Activated CD4-positive, alpha-beta T cell treated with anti-CD3 and anti-CD28 coated beads, Interleukin-2, Interleukin-6, amounts not matched to agents 100 ng/mL and 50 ng/mL, durations not matched to agents 16 hours and 8 hours (primary cell): ENCODE data around the gene DDX54.
"Not testable (repeated sequence)": the region's sequence is repeated elsewhere in the genome, so short reads cannot be mapped to it uniquely, and the experiment has no call there.

Experiments
- DNase-seq: peaks from one replicate; pipeline ENCODE4 v3.0.0-alpha.2; 2020

Gene DDX54

DNA sequence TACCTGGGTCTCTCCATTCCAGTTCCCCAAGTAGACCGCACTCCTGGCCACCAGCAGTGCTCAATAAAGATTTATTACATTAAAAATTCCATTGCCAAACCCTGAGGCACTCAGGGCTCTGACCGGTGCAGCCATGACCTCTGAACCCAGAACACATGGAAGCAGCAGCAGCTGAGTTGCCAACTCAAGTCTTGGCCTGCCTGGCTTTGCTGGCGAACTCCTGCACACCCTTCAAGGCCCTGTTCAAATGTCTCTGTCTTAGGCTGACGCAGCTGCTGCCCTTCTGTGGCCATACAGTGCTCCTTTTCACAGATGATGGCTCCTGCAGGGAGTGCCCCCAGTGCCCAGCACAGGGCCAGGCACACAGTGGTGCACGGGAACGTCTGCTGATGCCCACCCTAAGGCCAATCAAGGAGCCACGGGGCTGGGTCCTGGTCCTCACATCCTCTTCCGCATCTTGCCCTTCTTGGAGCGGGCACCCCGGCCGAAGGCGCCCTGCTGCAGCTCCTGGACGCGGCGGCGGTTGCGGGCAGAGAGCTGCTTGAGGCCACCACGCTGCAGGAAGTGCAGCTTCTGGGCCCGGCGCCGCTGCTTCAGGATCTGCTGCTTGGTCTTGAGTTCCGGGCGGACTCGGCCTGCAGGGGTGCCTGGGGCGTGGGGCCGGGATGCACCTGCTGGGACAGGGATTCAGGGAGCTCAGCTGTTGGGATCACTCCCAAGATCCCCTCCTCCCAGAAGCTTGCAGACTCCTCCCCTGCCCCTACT, 26.7 kb downstream of the DDX54 start:
- no peak for DNase-seq

DNA sequence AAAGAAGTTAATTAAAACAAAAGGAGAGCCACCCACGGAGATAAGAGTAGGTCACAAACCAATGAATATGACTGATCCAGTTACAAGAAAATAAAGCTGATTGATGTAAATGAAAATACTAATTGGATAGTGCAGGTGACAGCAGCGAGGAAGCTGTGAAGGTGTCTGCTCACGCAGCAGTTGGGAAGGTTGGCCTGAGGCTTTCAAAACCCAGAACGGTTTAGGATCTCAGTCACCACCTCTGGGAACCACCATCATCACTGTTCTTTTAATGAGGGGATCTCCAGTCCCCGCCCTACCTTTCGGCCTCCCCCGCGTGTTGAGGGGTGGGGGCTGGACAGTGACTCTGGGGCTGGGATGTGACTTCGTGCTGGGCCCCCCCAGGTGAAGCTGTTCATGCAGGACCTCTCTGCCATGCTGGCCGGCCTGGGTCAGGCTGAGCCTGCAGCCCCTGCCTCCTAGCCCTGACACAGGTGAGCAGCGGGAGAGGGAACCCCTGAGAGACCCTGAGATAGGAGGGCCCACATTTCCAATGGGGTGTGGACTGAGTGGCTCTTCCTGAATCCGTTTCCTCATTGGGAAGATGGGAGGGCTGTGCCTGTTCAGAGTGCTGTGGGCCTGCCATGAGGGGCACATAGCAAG, 27.9 kb downstream of the DDX54 start:
- DNase-seq: no peak

DNA sequence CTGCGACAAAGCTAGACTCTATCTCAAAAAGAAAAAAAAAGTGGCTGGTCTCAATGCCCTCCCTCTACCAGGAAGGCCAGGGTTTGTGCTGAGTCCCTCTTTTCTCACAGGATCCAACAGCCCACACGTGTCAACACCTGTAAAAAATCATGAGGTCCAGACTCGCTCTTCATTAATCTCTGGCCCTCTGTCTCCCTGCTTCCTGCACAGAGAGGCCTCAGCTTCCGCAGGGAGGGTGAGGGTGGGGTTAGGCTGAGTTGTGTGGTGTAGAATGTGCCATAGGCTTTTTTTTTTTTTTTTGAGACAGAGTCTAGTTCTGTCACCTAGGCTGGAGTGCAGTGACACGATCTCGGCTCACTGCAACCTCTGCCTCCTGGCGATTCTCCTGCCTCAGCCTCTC, 29.6 kb downstream of the DDX54 start:
- no peak for DNase-seq

DNA sequence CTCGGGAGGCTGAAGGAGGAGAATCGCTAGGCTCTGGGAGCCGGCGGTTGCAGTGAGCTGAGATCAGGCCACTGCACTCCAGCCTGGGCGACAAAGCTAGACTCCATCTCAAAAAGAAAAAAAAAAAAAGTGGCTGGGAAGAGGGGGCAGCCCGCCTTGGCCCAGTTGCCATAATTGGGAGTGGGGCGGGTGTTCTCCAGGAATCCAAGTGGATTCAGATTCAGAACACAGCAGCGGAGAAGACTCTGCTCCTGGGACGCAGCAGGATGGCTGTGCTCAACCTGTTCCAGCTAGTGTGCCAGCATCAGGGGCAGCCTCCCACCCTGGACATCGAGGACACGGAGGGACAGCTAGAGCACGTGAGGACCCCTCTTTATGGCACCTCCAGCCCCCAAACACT, 30.2 kb downstream of the DDX54 start:
- DNase-seq: no peak

DNA sequence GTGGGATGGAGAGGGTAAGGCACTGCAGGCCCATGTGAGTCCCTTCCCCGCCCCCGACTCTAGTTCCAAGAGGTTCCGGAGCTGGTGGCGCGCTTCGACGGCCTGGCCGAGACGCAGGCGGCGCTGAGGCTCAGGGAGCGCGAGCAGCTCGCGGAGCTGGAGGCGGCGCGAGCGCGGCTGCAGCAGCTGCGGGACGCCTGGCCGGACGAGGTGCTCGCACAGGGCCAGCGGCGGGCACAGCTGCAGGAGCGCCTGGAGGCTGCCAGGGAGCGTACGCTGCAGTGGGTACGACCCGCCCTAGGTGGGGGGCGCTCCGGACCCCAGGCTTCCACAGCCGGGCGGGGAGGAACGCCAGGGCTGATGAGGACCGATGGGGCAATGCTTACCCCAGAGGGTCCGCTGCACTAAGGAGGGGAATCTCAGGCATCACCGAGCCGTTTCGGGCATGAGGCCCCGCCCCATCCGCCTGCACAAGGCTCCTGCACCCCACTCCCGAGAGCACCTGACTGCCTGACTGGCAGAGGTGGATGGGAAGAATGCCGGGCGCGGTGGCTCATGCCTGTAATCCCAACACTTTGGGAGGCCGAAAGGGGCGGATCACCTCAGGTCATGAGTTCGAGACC, 30.8 kb downstream of the DDX54 start:
- DNase-seq: peak; percentile 23

DNA sequence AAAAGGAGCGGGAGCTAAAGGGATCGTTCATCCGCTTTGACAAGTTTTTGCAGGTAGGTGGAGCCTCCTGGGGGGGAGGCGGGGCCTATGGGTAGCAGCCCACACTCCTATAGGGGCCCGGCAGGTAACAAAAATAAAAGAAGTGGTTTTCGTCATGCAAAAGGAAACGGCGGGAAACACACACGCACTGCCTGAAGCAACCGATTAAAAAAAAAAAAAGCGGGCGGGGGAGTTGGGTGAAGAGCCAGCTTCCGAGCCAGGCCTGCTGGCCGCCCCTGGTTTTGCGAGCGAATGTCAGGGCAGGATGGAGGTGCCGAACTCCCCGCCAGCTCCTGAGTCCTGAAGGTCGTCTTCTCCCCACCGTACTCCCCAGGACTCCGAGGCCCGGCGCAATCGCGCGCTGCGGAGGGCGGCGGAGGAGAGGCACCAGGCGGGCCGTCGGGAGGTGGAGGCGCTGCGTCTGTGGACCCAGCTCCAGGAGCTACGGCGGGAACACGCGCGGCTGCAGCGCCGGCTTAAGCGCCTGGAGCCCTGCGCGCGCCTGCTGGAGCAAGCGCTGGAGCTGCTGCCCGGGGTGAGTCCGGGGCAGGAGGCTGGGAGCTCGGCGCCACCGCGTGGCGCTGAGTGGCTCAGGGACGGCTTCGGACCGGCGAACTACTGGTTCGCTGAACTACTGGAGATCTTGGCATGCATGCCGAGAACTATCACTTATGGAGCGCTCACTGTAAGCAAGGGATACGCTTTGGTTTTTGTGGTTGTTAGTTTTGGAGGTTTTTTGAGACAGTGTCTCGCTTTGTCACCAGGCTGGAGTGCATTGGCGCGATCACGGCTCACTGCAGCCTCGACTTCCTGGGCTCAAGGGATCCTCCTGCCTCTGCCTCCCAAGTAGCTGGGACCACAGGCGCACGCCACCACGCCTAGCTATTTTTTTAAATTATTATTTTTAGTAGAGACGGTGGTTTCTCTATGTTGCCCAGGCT, 32.2 kb downstream of the DDX54 start:
- DNase-seq: peak; percentile 66

DNA sequence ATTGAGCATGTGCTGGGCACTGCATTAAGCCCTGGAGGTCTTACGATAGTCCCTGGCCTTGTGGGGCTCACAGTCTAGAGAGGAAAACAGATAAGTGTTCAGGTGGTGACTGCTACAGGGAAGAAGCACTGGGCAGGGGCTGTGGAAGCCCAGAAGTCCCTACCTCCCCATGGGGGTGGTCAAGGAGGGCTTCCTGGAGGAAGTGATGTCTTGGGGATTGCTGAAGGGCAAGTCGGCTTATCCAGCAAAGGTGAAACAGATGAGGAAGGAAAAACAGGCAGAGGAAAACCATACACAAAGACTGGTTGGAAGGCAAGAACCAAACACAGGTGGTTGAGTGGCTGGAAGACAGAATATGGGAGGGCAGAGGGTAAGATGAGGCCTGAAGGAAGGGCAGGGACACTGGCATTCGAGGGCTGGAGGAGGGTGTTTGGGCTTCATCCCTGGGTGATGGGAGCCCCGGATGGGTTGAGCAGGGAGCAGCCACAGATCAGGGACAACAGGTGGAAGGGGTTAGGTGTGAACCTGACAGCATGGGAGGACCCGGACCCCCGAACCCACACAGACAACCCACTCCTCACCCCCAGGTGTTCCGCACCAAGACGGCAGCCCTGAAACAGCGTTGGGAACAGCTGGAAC, 33.0 kb downstream of the DDX54 start:
- no peak for DNase-seq

DNA sequence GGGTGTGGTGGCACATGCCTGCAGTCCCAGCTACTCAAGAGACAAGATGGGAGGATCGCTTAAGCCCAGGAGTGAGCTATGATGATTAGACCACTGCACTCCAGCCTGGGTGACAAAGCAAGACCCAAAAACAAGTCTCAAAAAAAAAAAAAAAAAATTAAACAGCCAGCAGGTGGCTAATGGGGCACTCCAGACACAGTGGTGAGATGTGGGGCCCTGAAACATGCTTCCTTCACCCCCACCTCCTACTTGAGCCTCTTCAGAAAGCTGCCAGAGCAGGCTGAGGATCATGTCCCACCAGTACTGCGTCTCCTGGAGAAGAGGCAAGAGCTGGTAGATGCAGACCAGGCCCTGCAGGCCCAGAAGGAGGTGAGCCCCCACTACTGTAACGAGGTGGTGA, 33.6 kb downstream of the DDX54 start:
- DNase-seq: no peak

DNA sequence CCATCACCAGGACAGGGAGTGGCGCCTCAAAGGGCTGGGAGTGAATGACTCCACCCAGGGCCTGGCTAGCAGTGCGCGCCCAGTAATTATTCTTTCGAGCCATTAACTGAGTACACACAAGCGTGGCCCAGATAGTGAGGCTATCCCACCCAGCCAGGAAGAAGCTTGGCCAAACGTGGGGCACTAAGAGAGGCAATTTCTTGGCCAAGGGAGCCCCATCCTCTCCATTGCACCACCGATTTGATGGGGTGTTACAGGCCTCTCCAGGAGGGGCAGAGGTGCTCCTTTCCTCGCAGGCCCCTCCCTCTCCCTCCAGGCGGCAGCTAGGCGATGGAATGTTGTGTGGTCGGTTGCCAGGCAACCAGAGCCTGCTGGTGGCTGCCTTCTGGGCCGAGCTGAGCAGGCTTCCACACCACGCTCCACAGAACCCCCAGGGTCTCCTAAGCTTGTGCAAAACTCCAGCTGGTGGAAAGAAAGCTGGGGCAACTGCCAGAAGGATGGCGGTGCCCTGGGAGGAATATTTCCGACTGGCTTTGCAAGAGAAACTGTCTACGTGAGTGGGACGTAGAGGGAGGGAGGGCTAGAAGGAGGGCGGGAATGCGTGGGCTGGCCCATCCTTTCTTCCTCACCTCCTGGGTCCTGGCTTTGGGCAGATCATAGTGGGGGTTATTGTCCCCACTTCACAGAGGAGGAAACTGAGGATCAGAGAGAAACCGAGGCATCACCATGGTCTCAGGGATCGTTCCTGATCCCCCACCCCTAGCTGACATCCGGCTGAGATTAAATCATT, 35.7 kb downstream of the DDX54 start, which contains the start of gene CFAP73:
TSS of gene CFAP73 (plus strand) at position 364 of the 790 bp plus-strand sequence. CDS start at position 498, 134 bp downstream.
- no peak for DNase-seq

DNA sequence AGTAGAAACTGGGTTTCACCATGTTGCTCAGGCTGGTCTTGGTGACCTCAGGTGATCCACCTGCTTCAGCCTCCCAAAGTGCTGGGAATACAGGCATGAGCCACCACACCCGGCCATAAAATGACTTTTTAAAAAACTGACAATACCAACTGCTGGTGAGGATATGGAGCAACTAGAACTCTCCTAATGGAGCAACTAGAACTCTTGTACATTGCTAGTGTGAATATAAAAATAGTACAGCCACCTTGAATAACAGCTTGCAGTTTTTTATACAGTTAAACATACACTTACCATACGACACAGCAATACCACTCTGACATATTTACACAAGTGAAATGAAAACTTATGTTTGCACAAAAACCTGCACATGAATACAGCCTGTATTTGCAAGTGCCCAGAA, 38.3 kb downstream of the DDX54 start:
- no peak for DNase-seq

DNA sequence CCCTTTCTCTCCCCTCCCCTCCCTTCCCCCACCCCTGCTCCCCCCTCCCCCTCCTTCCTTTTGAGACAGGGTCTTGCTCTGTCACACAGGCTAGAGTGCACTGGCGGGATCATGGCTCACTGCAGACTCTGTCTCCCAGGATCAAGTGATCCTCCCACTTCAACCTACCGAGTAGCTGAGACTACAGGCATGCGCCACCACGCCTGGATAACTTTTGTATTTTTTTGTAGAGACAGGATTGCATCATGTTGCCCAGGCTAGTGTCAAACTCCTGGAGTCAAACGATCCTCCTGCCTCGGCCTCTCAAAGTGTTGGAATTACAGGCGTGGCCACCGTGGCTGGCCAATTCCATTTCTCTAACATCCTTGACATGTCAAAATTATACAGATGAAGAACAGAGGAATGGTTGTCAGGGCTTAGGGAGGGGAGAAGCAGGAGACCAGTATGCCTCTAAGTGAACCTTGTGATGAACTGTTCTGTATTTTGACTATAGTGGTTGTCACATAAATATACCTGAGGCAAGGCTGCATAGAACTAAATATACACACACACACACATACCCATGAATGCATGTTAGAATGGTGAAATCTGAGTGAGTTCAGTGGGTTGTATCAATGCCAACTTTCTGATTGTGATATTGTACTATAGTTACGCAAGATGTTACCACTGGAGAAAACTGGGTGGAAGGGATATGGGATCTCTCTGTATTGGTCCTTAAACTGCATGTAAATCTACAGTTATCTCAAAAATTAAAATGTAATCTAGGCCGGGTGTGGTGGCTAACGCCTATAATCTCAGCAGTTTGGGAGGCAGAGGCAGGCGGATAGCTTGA, 39.3 kb downstream of the DDX54 start:
- no peak for DNase-seq

DNA sequence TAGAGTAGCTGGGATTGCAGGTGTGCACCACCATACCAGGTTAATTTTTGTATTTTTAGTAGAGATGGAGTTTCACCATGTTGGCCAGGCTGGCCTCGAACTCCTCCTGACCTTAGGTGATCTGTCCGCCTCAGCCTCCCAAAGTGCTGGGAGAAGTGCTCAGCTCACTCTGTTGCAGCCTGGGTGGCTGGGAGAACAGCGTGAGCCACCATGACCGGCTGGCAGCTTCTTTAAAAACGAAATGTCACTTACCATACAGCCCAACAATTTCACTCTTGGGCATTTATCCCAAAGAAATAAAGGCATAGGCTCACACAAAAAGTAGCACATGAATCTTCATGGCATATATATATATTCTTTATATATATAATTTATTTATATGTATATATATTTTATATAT, 40.5 kb downstream of the DDX54 start:
- DNase-seq: no peak

DNA sequence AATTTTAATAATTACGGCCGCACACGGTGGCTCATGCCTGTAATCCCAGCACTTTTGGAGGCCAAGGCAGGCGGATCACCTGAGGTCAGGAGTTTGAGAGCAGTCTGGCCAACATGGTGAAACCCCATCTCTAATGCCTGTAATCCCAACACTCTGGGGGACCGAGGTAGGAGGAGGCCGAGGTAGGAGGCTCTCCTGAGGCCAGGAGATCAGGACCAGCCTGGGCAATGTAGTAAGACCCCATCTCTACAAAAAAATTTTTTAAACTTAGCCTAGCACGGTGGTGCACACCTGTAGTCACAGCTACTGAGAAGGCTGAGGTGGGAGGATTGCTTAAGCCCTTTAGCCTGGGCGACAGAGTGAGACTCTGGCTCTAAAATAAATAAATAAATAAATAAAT, 41.3 kb downstream of the DDX54 start:
- DNase-seq: no peak

DNA sequence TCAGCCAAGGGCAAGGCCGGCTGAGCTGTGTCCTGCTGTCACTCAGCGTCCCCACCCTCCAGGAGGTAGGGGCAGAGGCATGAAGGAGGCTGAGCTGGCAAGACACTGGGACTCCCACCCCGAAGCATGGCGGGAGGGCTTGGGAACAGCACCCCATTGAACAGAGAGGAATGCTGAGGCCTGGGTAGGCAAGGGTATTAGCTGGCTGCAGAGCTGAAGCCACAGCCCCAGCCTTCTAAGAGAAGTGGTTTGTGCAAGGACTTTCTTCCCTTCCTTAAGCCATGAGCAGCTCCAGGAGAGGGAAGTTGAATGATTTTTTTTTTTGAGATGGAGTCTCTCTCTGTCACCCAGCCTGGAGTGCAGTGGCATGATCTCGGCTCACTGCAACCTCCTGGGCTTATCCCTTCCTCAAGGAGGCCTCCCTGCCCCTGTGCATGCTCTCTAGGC, 42.4 kb downstream of the DDX54 start:
- no peak for DNase-seq

DNA sequence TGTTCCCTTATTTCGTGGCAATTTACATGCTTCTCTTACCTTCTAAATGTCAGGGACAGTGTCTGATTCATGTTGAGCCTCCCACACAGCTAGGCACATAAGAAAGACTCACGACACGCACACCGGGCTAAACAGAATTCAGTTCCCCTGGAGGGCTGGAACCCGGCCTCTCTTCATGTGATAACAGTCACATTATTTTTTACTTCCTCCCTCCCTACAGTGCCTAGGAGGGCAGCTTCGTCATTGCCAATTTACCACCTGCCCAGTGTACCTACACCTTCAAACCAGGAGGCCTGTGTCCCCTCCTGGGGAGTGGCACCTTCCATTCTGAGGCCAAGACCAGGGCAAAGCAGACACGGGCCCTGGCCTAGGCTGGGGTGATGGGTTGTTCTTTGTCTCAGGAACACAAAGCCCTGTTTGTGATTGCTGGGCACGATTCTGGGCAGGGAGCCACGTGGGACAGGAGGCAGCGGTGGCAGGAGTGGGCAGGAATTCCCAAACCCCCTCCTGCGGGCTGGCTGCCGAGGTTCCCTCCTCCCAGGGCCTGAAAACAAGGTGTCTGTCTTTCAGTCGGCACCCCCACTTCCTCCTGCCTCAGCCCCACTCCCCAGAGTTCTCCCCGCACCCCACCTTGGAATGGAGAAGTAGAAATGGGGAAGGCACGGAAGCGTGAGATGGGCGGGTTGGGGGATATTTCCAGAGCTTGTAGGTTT, 42.9 kb downstream of the DDX54 start:
- no peak for DNase-seq

DNA sequence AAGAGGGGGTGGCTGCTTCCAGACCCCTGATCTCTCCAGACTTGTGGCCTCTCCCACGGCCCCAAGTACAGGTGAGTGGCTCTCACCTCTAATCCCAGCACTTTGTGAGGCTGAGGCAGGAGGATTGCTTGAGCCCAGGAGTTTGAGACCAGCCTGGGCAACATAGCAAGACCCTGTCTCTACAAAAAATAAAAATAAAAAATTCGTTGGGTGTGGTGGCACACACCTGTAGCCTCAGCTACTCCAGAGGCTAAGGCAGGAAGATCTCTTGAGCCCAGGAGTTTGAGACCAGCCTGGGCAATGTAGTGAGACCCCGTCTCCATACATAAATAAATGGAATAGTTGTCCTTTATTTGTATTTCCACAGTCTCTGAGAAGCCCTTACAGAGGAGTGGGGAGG, 43.6 kb downstream of the DDX54 start:
- not testable (repeated sequence) for DNase-seq

DNA sequence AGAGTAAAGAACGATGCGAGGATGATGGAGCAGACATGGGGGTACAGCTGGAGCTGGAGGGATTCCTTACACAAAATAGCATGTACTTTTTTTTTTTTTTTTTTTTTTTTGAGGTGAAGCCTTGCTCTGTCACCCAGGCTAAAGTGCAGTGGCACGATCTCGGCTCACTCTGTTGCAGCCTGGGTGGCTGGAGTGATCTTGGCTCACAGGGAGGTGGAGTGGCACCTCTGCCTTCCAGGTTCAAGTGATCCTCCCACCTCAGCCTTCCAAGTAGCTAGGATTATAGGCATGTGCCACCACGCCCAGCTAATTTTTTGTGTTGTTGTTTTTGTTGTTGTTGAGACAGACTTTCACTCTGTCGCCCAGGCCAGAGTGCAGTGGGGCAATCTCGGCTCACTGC, 44.6 kb downstream of the DDX54 start:
- DNase-seq: no peak

DNA sequence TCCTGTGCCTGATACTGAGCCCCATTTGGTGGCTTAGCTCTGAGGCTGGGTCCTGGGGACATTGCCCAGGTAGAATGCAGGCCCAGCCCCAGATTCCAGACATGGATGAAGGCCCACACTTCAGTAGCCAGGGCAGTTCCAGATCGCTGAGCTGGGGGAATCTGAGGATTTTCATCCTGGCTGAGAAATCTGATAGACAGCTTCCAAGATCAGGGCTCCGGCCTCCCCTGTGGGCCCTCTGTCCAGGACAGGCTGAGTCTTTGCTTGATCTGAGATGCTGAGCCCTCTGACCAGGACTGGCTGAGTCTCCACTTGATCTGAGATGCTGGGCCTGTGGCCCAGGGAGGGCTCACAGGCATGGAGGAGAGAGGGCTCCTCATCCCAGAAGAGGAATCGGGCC, 46.5 kb downstream of the DDX54 start:
- no peak for DNase-seq

DNA sequence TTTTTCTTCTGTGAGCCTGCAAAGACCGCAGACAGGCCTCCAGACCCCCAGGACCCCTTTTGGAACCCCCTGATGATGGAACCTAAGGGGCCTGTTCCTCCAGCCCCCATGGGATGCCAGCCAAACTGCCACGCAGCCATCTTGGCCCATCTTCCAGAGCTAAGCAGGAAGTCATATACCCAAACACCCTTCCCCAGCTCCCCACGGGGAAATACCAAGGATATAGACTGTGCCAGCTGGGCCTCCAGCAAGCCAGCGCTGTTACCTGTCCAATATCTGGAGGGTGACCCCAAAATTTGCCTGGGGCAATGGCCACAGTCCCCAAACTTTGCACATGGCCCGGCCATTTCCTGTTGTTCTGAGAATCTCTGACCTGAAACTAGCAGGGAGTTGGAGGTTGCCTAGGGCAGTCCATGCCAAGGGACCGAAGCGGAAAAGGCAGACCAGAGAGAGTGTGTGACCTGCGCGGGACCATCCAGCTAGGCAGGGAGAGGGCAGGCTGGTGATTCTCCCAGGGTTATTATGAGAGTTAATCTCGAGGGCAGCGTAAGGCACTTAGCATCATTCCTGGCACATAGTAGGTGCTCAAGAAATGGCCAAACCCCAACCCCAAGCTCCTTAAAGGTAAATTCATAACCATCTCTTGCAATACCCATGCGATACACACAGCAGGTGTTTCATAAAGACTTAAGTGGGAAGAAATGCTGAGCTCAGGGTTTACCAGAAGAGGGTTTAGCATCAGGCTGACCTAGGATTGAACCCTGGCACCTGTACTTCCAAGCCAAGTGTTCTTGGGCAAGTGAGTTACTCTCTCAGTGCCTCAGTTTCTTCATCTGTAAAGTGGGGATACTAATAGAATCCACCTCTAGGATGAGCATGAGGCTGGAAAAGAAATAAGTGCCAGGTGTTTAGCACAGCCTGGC, 47.2 kb downstream of the DDX54 start:
- DNase-seq: no peak
